GM06990 (cell line): ENCODE measurements around the gene CMKLR1.

Experiments
- DNase-seq: peaks from one replicate; pipeline ENCODE4 v3.0.0-alpha.2; 2011; ENCODE audit not compliant: insufficient read length; ENCODE audit errors: extremely low read depth
- H3K27me3 ChIP-seq: replicated peaks from 2 replicates; pipeline ENCODE4 v1.6.0; 2011; ENCODE audit warnings: low read length; ENCODE audit not compliant: control insufficient read depth, insufficient read depth
- H3K36me3 ChIP-seq: 2 replicates; pipeline ENCODE4 v1.5.1; 2011; ENCODE audit warnings: low read length; ENCODE audit not compliant: control insufficient read depth, insufficient read depth
- H3K4me3 ChIP-seq: replicated peaks from 2 replicates; pipeline ENCODE4 v1.5.1; 2011; ENCODE audit warnings: low read depth, mild to moderate bottlenecking, control low read depth, low read length
- TF ChIP-seq, protein P1 (sequence below): IDR thresholded peaks from 2 replicates; pipeline ENCODE4 v1.5.1; 2011; ENCODE audit warnings: low read length, control low read depth, mild to moderate bottlenecking, inconsistent platforms; ENCODE audit not compliant: insufficient read depth, poor library complexity, severe bottlenecking

Gene CMKLR1

DNA sequence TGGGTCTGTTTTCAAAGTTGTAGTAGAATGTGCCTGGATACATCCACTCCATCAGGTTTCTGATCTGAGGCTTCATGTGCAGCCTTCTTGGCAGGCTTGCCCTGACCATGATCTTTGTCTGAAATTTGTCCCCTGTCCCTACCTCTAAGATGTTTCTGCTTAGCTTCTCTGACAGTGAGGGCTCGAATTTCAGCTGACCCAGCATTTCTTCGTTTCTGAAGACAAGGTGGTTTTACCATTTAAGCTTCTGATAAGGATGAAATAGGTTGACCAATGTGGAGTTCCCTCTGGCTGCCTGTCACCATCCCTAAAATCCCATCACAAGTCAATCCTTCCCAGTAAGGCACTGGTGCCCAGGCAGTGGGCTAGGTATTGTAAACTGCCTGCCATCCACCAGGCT lies 57.0 kb downstream of the CMKLR1 start:
- TF ChIP-seq, protein P1, sequence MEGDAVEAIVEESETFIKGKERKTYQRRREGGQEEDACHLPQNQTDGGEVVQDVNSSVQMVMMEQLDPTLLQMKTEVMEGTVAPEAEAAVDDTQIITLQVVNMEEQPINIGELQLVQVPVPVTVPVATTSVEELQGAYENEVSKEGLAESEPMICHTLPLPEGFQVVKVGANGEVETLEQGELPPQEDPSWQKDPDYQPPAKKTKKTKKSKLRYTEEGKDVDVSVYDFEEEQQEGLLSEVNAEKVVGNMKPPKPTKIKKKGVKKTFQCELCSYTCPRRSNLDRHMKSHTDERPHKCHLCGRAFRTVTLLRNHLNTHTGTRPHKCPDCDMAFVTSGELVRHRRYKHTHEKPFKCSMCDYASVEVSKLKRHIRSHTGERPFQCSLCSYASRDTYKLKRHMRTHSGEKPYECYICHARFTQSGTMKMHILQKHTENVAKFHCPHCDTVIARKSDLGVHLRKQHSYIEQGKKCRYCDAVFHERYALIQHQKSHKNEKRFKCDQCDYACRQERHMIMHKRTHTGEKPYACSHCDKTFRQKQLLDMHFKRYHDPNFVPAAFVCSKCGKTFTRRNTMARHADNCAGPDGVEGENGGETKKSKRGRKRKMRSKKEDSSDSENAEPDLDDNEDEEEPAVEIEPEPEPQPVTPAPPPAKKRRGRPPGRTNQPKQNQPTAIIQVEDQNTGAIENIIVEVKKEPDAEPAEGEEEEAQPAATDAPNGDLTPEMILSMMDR: no peak
- Histone ChIP-seq H3K4me3 (no peak overlapping the region), H3K27me3 (no peaks in the 10 kb centered on the region), H3K36me3 (no peaks in the 10 kb centered on the region)
- no peak for DNase-seq

DNA sequence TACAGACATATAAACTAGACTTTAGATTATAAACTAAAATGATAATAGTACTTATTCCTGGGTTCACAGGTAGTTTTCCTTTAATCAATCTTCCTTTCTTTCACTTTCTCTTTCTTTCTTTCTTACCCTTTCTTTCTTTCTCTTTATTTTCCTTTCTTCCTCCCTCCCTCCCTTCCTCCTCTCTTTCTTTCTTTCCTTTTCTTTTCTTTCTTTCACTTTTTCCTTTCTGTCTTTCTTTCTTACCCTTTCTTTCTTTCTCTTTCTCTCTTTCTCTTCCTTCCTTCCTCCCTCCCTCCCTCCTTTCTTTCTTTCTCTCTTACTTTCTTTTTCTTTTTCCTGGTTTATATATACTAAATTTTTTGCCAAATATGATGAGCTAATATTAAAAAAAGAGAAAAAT lies 61.5 kb downstream of the CMKLR1 start:
- Histone ChIP-seq H3K27me3 (no peaks in the 10 kb centered on the region), H3K4me3 (no peak overlapping the region), H3K36me3 (no peaks in the 10 kb centered on the region)
- TF ChIP-seq, protein P1: no peak
- no peak for DNase-seq

DNA sequence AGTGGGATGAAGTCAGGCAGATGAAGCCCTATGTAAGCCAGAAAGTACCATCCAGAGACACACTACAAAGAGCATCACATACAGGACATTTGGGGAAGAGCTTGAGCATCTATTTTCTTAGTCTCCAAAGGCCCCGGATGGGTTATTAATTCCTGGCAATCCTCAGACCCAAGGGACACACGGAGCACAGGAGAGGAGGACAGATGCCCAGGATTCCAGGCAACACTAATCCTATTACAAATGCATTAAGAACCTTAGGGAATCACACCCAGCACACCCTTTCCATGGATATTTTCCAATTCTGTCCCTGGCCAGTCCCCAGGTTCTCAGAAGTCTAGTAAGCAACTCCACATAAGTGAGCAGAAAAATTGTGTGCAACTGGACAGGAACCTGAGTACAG lies 65.9 kb downstream of the CMKLR1 start:
- no peaks in the 10 kb centered on the region for H3K36me3 ChIP-seq
- TF ChIP-seq, protein P1: no peak
- no peak overlapping the region for H3K4me3 ChIP-seq
- DNase-seq: no peak
- H3K27me3 ChIP-seq: no peaks in the 10 kb centered on the region

DNA sequence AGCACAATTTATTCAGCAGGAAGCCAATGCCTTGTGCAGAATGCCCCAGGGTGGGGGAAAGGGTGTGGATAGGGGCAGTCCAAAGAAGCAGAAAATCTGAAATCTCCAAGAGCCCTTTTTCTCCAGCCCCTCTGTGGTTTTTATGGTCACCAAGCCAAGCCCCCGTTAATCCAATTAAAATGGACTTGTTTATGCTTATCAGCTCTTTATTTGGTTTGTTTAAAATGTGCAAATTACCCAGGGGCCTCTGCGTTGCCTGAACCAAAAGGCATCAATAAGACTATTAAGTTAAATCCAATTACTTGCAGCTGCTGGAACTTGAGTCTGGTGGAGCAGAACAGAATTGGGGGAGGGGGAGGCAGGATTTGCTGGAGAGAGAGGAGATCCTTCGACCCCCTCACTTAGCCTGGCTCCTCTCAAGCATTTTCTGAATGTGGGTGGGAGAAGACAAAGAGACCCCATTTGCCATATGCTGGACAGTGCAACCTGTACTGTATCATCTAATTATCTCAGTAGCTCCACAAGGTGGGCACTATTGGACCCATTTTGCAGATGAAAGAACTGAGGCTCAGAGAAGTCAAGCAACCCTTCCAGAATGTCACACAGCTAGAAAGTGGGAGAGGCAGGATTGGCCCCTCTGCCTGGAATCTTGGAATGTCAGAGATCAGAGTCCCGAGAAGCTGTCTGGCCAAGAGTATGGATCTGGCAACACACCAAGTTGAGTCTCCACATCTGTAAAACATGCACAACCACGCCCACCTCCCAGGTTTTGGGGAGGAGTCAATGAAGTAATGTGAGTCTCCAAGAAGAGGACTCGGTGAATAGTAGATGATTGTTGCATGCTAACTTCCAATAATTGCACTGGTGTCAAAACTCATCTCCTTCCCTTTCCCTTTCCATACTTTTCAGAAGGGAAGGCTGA lies 66.9 kb downstream of the CMKLR1 start:
- TF ChIP-seq, protein P1: no peak
- Histone ChIP-seq H3K27me3 (no peaks in the 10 kb centered on the region), H3K4me3 (no peak overlapping the region), H3K36me3 (no peaks in the 10 kb centered on the region)
- no peak for DNase-seq

DNA sequence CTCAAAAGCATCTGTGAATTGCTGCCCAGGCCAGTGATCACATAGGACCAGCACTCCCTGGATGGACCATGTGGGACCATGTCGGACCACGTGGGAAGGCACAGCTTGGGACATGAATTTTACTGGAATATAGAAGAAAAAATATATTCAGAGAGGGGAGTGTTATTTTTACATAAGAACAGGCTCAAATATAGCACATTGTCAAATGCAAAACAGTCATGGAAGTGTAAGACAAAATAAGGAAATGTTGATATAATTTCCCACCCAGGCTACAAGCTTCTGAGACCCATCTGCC lies 68.3 kb downstream of the CMKLR1 start:
- TF ChIP-seq, protein P1: no peak
- no peaks in the 10 kb centered on the region for H3K27me3 ChIP-seq
- no peak for DNase-seq
- no peaks in the 10 kb centered on the region for H3K36me3 ChIP-seq
- H3K4me3 ChIP-seq: no peak overlapping the region
